IMR-90 (cell line): Measurements from ENCODE around the gene CRABP1.

Source experiments
- NFE2L2 ChIP-seq: fragments of 150-350 bp; IDR thresholded peaks from 2 replicates; pipeline ENCODE4 v1.6.1; 2016; ENCODE audit warnings: low read depth, mild to moderate bottlenecking, low read length
- POLR2A ChIP-seq: IDR thresholded peaks from 2 replicates; pipeline ENCODE4 v1.6.1; 2012; ENCODE audit warnings: mild to moderate bottlenecking, low read depth, low read length
- RFX5 ChIP-seq: IDR thresholded peaks from 2 replicates; pipeline ENCODE4 v1.8.0; 2012; ENCODE audit warnings: low read depth, mild to moderate bottlenecking, low read length, moderate library complexity
- TF ChIP-seq, protein P1 (sequence below): conservative IDR thresholded peaks from 2 replicates; pipeline ENCODE4 v1.5.1; 2012; ENCODE audit warnings: mild to moderate bottlenecking, low read depth, low read length, improper control_type of control experiment

DNA sequence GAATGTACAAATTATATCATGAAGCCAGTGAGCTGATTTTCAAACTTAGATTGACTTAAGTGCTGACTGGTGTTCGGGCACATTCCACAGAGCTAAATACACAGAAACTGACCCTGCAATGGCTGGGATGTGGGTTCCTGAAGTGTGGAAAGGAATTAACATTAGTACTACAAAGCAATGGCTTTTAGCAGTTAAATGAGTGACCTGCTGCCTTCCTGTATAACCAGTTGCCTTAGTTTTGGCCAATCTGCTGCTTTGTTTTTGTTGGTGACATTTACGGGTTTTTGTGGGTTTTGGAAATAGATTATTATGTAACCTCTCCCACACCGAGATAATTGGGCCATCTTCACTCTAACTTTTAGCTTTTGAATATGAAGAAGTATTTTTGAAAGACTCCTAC lies 38.3 kb upstream of the CRABP1 start:
- TF ChIP-seq RFX5 (no peak), NFE2L2 (no peak), POLR2A (no peak)
- TF ChIP-seq, protein P1, sequence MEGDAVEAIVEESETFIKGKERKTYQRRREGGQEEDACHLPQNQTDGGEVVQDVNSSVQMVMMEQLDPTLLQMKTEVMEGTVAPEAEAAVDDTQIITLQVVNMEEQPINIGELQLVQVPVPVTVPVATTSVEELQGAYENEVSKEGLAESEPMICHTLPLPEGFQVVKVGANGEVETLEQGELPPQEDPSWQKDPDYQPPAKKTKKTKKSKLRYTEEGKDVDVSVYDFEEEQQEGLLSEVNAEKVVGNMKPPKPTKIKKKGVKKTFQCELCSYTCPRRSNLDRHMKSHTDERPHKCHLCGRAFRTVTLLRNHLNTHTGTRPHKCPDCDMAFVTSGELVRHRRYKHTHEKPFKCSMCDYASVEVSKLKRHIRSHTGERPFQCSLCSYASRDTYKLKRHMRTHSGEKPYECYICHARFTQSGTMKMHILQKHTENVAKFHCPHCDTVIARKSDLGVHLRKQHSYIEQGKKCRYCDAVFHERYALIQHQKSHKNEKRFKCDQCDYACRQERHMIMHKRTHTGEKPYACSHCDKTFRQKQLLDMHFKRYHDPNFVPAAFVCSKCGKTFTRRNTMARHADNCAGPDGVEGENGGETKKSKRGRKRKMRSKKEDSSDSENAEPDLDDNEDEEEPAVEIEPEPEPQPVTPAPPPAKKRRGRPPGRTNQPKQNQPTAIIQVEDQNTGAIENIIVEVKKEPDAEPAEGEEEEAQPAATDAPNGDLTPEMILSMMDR: no peak
